ENCODE measurements around the gene PLCE1. TPM values are rescaled to one million over a fixed set of nuclear protein-coding genes. Genes with fewer than 3 reads are reported as not detected.

PLCE1 gene
- total and polyA plus RNA-seq, 2 of the 8 experiments (the other 6 are each of a cell fraction or from before 2014, with no cell fraction given), result 0.05 to 0.06 TPM

DNA sequence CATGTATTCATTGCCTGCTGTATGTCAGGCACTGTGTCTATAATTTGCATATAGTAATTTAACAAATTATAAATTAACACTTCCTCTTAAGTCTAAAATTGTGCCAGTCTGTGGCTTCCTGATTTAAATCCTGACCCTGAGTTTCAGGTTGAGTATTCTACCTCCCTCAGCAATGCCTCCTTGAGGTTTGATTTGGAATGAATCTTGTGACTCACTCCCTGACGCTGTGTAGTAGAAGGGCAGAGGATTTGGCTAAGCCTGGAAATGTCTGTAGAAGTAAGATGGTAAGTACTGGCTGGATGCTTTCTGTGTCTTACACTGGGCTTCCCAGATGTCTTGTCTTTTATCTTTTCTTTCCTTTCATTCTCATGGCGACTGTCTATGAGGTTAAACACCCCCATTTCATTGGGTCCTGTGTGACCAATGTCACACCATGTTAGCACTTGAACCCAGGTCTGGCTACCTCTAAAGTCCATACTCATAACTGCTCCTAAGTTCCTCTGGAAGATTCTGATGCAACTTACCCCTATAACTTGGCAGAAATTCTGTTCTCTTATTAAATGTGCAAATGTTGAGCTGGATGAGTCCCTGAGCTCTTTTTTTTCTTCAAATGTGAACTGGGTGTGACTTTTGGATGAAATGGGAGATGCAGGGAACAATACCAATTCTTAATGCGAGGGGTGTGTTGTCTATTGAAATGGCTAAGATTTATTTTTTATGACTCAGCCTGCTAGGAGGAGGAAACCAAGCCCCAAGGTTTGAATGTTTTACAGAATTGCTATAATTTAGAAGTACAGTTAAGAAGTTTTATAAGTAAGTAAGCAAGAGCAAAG, 48.5 kb downstream of the PLCE1 start (continued):
- TF ChIP-seq, protein P1, sequence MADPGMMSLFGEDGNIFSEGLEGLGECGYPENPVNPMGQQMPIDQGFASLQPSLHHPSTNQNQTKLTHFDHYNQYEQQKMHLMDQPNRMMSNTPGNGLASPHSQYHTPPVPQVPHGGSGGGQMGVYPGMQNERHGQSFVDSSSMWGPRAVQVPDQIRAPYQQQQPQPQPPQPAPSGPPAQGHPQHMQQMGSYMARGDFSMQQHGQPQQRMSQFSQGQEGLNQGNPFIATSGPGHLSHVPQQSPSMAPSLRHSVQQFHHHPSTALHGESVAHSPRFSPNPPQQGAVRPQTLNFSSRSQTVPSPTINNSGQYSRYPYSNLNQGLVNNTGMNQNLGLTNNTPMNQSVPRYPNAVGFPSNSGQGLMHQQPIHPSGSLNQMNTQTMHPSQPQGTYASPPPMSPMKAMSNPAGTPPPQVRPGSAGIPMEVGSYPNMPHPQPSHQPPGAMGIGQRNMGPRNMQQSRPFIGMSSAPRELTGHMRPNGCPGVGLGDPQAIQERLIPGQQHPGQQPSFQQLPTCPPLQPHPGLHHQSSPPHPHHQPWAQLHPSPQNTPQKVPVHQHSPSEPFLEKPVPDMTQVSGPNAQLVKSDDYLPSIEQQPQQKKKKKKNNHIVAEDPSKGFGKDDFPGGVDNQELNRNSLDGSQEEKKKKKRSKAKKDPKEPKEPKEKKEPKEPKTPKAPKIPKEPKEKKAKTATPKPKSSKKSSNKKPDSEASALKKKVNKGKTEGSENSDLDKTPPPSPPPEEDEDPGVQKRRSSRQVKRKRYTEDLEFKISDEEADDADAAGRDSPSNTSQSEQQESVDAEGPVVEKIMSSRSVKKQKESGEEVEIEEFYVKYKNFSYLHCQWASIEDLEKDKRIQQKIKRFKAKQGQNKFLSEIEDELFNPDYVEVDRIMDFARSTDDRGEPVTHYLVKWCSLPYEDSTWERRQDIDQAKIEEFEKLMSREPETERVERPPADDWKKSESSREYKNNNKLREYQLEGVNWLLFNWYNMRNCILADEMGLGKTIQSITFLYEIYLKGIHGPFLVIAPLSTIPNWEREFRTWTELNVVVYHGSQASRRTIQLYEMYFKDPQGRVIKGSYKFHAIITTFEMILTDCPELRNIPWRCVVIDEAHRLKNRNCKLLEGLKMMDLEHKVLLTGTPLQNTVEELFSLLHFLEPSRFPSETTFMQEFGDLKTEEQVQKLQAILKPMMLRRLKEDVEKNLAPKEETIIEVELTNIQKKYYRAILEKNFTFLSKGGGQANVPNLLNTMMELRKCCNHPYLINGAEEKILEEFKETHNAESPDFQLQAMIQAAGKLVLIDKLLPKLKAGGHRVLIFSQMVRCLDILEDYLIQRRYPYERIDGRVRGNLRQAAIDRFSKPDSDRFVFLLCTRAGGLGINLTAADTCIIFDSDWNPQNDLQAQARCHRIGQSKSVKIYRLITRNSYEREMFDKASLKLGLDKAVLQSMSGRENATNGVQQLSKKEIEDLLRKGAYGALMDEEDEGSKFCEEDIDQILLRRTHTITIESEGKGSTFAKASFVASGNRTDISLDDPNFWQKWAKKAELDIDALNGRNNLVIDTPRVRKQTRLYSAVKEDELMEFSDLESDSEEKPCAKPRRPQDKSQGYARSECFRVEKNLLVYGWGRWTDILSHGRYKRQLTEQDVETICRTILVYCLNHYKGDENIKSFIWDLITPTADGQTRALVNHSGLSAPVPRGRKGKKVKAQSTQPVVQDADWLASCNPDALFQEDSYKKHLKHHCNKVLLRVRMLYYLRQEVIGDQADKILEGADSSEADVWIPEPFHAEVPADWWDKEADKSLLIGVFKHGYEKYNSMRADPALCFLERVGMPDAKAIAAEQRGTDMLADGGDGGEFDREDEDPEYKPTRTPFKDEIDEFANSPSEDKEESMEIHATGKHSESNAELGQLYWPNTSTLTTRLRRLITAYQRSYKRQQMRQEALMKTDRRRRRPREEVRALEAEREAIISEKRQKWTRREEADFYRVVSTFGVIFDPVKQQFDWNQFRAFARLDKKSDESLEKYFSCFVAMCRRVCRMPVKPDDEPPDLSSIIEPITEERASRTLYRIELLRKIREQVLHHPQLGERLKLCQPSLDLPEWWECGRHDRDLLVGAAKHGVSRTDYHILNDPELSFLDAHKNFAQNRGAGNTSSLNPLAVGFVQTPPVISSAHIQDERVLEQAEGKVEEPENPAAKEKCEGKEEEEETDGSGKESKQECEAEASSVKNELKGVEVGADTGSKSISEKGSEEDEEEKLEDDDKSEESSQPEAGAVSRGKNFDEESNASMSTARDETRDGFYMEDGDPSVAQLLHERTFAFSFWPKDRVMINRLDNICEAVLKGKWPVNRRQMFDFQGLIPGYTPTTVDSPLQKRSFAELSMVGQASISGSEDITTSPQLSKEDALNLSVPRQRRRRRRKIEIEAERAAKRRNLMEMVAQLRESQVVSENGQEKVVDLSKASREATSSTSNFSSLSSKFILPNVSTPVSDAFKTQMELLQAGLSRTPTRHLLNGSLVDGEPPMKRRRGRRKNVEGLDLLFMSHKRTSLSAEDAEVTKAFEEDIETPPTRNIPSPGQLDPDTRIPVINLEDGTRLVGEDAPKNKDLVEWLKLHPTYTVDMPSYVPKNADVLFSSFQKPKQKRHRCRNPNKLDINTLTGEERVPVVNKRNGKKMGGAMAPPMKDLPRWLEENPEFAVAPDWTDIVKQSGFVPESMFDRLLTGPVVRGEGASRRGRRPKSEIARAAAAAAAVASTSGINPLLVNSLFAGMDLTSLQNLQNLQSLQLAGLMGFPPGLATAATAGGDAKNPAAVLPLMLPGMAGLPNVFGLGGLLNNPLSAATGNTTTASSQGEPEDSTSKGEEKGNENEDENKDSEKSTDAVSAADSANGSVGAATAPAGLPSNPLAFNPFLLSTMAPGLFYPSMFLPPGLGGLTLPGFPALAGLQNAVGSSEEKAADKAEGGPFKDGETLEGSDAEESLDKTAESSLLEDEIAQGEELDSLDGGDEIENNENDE (IDR thresholded peaks at IDR 0.05; ENCODE audit: insufficient replicate concordance, low read length), result no peak
- TF ChIP-seq HDAC2 (IDR thresholded peaks at IDR 0.05; ENCODE audit: borderline replicate concordance in 1 of 2, low read depth in 2 of 2, low read length in 2 of 2) (no peak), SUZ12 (IDR thresholded peaks at IDR 0.05; ENCODE audit: low read length) (no peak), TBP (IDR thresholded peaks at IDR 0.05; ENCODE audit: low read depth, low read length) (no peak), TCF12 (IDR thresholded peaks at IDR 0.05; ENCODE audit: low read depth, low read length) (no peak), CTCF (IDR thresholded peaks at IDR 0.05; ENCODE audit: control extremely low read depth in 1 of 3, insufficient read depth in 1 of 3, low read depth in 1 of 3, low read length in 3 of 3) (peak in 1 of 3 experiments; percentile 39; a peak in 1 of 4 replicates)

Data from H1 (cell line).